GM18870 (cell line): ENCODE results near the gene SH3BP4.

Experiments
- ATAC-seq: cut with Tn5 transposase; IDR thresholded peaks from one replicate; pipeline ENCODE4 v1.9.1; 2021; ENCODE audit warnings: moderate library complexity; ENCODE audit not compliant: unreplicated experiment

The SH3BP4 gene

DNA sequence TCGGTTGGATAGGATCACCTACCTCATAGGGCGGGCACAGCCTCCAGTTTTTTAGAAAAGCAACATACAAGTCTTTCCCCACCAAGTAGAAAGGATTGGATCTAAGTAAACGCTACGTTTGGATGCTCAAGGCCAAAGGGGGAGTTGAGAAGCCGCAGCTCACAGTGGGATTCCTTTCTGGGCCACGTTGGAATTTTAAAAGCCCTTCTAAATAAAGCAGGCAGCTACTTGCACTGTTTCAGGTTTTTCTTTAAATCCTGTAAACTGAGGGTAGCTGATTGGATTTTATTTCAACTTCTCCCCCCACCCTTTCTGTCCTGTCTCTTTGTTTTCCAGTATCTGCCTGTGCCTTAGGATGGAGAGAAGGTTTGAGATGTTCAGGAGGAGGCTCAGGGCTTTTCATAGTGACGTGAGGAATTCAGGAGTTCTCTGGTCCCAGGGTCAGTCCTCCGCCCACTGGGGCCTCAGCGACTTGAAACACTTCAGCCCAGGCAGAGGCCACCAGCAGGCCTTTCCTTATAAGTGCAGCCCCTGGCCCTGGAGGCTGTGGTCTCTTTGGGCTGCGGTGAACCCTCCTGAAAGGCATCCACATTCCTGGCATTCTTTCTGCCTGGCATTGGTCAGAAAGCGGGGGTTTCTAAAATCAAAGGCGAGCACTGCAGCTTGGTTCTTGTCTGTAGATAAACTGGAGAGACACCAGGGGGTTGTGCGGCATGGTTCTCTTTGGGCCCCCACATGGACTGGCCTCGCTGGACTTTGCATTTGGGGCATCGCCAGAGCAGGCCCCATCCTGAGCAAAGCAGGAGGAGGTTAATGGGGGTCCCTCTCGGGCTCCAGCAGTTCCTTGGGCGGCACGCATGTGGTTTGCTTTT lies 44.5 kb downstream of the SH3BP4 start:
- ATAC-seq: no peak

DNA sequence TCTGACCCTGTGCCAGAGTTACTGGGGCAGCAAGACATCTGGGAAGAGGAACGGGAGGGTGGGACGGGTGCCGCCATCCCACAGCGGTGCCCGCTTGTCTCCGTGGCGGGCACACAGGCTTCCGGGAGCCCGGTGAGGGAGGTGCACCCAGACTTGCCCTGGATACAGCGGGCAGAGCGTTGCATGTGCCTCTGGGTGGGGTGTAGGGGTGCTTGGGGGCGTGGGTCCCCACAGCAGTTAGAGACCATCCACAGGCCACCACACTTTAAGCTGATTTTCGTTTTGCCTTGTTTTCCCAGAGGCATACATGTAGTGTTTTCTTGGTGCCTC lies 45.1 kb downstream of the SH3BP4 start:
- no peak for ATAC-seq

DNA sequence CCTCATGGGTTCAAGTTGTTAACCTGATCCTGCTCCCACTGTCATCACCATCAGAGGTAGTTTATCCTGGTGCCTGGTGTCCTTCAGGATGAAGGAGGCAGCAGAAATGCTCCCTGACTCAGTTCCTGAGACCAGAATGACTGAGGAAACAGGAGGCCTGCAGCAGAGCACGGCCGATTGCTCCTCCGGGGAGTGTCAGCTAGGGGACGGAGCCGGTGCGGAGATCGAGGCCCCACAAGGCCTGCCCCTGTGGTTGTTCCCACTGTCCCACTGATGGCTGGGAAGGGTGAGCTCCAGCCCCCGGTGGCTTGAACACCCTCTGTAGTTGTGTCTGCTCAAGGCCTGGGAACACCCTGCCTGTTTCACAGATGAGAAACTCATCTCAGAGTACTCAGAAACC lies 45.6 kb downstream of the SH3BP4 start:
- ATAC-seq: no peak

DNA sequence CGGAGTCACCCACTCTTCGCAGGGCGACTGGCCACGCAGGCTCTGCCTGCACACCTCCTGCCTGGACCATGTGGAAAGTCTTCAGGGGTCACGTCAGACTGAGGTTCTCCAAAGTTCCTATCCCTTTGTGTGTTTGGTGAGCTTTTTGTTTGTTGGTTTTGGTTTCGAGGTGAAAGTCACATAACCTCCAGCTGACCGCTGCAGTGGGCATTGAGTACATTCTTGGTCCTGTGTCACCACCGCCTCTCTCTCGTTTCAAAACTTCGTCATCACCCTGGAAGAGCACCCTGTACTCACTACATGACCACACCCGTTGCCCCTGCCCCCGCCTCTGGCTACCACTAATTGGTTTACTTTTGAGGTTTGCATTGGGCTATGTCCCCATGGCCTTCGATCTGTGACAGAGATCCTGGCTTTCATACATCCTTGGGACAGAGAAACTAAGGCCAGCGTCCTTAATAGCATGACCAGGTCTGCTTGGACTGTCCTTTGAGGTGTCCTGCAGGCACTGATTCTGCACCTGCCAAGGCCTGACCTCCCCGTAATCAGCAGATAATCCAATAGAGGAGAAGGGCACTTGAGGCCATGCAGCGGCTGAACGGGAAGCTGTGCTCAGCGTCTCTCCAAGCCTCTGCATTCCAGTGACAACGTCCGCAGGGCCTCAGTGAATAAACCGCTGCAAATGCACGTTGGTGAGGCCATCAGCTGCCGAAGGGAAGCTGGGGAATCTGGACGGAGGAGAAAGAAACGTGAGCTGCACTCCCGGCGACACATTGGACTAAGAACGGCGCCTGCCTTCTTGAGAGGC lies 46.8 kb downstream of the SH3BP4 start:
- ATAC-seq: no peak

DNA sequence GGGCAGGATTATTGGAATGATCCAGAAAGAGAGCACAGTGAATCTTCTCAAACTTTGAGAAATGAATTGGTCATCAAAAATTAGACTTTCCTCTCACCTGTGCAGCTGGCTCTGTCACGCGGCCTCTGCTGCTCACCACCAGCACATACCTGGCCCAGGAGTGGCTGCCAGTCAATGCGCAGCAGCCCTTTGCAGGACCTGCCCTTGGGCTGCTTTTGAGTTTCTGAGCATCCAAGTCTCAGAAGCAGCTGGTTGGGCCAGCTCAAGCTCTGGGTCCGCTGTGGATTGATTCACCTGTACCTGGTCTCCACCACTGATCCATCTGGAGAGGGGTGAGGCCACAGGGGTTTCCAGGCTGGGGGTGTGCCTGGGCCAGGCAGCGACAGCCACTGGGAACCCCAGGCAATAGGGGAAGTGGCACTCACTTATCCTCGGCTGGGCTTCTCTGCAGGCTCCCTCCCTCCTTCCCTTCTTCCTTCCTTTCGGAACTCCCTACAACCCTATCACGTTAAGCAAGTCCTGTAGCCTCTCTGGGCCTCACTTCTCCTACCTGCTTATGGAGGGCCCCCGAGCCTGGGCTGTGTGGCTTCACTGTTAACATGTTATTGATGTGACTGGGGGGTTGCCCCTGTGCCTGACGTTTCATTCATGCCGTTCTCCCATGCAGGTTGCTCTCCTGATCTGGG lies 48.1 kb downstream of the SH3BP4 start:
- ATAC-seq: no peak

DNA sequence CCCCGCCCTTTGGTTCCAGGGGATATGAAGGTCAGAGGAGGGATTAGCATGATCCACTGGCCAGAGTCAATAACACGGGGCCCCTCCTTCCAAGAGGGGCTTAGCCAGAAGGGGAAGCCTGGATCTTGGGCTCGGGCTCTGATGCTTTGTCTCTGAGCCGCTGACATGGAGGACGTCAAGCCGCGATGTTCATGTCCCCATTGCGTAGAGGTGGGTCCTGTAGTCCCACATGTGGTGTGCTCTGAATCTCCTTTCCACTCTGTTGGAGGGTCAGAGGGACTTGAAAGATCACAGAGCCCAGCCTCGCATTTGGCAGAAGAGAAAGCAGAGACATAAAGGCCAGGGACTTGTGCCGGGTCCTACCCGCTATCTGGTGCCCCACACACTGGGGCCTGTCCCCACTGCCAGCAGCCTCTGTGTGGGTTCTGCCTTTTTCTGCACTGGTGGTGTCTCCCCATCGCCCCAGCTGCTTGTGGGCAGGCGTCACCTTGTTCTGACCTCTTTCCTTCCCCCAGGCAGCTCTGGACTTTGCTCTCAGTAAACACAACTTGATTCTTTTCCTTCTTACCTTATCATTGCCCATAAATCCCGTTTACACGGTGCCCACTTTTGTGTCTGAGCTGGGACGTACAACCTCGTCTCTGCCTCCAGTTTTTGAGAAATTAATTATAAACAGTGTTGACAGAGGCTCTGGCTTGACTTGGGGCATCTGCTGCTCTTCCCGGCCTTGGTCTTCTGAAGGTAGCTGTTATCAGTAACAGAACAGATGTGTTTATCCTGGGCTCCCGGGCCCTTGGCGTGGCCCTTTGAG lies 48.8 kb downstream of the SH3BP4 start:
- no peak for ATAC-seq

DNA sequence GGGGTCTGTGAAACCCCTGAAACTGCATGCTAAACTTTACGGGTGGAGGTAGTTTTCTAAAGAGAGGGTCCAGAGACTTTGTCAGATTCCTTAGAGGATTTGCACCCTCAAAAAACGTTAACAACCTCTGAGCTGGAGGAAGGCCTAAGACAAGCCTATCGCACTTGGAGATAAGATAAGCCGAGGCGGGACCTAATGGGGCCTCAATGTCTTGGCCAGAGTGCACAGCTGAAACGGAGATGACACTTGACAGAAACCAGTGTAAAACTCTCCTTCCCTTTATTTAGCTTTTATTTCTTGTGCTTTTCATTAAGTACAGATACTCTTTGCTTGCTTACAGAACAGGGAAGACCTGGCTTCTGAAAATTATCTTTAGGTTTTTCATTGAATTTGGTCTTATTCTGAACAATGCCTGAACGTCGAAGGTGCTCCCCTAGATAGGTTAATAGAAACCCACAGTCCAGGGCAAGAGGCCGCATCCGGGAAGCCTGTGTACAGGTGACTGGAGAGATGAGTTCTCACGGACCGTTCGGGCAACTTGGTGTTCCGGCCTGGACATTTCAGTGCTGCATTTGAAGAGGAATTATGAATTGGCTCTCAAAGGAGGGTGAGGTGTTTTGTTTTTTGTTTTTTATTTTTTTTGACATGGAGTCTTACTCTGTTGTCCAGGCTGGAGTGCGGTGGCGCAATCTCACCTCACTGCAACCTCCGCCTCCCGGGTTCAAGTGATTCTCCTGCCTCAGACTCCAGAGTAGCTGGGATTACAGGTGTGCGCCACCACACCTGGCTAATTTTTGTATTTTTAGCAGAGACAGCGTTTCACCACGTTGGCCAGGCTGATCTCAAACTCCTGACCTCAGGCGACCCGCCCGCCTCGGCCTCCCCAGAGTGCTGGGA lies 49.7 kb downstream of the SH3BP4 start:
- no peak for ATAC-seq

DNA sequence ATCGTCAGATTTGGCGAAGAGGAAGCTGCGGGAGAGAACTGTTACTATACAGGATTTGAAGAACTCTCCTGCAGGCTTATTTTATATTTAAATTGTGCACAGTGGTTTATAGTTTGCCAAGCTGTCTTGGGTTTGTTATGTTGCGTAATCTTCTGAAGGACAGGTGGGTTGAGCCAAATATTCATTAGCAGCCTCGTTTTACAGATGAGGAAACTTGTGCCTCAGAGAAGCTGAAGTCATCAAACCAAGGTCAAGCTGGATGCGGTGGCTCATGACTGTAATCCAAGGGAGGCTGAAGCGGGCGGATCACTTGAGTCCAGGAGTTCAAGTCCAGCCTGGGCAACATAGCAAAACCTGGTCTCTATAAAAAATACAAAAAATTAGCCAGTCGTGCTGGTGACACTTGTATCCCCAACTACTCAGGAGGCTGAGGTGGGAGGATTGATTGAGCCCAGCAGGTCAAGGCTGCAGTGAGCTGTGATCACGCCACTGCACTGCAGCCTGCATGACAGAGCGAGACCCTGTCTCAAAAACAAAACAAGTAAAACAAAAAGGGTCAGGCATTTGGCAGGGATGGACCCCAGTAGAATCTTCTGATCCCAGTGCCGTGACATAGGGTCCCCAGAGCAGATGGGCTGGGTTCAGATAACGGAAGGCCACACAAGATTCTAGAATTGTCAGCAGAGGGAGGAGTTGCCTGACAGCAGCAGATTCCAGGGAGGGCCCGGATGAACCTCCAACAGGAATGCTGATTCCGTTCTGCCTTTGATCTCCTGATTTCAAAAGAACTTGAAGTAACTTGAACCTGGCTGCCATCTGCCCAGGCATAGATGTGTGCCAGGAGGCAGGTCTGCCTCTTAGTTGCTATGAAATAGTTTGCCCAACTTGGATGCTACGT lies 50.6 kb downstream of the SH3BP4 start:
- ATAC-seq: no peak

DNA sequence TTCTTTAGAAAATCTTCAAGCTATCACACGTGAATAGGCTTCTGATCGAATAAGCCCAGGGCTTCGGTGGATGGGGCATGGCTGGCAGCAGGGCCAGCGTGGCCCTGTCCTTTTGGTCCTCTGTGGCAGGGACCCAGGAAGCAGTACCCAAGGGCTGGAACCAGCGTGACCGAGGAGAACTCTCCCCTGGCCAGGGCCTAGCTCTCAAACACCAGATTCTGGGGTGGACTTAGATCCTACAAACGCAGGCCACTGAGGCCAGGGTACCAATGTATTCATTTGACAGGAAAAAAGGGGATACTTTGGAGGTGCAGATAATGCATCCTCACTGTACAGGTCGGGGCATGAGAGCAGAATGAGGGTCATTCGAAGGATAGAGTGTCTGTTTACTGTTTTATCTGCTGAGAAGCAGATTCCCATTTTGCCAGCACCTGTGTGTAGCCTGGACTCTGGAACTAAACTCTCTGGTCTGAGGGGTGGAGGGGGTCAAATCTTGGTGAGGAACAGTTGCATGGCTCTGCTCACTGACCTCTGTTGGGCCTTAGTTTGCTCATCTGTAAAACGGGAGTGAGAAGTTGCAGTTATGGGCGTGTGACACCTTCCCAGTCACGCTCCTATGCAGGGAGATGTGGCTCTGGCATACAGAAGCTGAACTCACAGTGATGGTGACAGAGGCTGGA lies 51.4 kb downstream of the SH3BP4 start:
- no peak for ATAC-seq

DNA sequence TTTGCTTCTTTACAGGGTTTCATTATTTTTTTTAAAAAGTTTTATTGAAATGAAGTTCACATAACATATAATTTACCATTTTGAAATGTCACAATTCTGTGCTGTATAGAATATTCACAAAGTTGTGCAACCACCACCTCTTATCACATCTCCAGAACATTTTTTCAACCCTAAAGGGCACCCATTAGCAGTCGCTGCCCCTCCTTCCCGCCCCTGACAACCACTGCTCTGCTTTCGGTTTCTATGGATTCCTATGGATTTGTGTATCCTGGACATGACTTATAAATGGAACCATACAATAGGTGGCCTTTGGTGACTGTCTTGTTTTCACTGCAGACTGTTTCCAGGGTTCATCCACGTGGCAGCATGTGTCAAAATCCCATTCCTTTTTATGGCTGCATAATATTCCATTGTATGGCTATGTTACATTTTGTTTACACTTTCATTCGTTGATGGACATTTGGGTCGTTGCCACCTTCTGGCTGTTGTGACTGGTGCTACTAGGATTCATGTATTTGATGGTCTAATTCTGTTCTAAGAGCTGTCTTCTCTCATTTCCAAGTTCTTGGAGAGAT lies 52.6 kb downstream of the SH3BP4 start:
- ATAC-seq: no peak

DNA sequence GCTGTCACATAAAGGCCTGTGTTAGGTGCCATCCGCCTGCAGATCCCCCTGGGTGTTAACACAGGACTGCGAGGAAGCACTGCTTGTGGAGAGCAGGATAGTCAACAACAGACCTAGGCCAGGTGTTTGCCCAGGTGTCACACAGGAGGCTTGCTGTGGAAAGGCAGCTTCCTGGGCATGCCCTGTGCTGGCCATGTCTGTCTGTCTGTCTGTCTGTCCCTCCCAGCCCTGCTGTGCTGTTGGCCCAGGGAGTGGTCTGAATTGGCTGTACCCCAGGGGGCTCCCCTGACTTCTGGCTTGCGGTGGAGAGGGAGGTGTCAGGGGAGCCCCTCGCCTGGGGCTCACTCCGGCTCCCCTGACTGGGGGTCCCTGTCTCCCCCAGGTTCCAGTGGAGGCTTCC lies 53.2 kb downstream of the SH3BP4 start:
- ATAC-seq: no peak

DNA sequence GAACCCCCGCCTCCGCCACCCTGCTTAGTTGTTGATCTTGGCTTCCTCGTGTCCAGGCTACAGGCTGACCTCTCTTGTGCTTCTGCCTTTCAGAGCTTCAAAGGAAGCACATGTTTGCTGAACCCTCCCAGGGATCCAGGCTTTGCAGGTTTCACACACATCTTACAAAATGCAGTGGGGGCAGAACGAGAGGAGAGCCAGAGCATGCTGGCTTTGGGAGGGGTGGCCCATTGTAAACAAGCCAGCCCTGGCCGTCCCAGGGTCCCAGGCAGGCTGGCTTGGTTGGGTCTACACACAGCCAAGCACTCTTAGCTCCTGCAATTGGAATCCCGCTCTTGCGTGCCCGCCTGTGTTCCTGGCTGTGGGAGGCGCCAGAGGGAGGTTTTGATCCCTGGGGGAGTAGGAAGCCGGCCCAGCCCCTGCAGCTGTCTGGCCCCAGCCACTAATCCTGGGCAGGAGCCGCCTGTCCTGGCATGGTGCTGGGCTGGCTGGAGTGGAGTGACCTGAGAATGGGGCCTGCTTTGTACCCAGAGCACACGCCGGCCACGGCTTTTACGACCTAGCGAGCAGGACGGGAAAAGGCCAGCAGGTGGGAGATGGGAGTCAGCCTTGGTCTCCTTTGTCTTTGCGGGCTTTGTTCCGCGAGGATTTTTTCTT lies 53.9 kb downstream of the SH3BP4 start:
- ATAC-seq: no peak

DNA sequence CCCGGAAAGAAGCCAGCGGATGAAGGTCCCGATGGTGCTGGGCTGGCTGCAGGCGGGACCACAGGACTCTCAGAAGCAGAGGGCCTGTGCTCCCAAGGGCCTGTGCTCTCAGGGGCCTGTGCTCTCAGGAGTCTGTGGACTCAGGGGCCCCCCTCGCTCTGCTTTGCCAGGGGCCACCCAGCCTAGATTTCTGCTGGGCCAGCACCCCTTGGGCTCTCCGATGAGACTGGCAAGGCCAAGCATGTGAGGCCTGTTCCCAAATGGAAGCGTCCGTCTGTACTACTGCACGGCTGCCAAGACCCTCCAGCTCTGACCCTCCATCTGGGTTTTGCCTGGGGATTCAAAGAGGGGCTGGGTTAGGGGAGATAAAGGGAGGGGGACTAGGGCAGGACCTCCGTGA lies 54.6 kb downstream of the SH3BP4 start:
- no peak for ATAC-seq

DNA sequence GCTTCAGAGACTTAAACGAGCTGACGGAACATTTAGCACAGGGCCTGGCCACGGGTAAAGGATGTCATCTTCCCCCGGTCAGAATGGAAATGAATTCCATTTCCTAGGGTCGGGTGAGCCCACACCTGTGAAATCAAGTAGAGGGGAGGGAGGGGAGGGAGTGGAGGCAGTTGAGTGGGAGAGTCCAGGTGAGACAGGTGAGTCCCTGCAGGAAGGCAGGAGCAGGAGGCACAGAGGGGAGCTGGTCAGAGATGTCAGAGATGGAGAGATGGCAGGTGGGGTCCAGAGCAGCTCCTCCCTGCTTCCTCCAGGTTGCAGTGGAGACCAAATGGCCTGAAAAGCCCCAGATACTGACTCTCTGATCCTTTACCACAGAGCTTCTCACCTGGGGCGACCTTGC lies 55.2 kb downstream of the SH3BP4 start:
- ATAC-seq: no peak

DNA sequence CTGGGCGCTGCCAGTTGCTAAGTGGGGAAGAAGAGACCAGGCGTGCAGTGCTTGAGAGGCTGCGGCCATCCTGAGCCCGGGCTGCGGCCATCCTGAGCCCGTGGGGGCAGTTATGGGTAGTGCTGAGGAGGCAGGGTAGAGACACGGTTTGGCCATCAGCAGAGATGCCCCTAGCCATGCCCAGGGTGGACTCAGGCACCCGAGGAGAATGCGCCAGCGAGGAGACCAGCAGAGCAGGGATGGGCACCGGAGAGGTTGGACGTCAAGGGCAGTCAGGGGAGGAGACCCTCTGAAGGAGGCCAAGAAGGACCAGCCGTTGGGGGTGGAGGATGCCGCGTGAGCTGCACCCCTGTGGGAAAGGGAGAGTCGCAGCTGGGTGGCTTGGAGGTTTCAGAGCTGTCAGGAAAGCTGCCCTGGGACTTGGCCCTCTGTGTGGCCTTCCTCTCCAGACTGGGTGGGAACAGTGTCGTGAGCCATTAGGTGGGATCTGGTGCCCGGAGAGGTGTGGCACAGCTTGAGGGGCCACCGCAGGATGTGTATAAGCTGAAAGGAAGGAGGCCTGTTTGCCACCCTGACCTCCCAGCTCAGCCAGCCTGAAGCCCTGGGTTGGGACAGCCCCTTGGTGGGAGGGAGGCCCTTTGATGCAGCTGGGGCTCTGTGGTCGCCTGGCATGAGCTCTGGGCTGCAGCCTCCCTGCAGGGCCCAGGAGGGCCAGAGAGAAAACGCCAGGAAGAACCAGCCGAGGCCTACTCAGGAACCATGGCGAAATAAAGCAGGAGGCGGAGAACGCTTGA lies 56.0 kb downstream of the SH3BP4 start:
- no peak for ATAC-seq

DNA sequence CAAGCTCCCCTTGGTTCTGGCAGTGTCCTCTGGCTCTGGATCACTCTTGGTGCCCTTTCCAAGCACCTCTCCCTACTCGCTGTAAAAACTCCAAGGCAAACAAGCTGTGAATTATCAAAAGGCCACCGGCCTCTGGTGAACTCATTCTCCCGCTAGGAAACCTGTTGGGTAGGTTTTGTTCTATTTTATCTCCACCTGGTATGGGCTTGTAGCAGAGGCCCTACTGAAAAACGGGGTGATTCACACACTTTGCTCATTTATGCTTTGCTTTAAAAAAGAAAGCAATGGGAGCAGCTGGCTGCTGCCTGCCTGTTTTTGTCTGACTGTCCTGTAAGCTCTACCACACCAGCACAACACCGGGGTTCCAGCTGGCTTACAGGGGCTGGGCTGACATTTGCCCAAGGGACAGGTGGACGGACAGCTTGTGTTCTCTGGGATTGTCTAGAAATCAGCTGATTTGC lies 56.8 kb downstream of the SH3BP4 start:
- ATAC-seq: no peak

DNA sequence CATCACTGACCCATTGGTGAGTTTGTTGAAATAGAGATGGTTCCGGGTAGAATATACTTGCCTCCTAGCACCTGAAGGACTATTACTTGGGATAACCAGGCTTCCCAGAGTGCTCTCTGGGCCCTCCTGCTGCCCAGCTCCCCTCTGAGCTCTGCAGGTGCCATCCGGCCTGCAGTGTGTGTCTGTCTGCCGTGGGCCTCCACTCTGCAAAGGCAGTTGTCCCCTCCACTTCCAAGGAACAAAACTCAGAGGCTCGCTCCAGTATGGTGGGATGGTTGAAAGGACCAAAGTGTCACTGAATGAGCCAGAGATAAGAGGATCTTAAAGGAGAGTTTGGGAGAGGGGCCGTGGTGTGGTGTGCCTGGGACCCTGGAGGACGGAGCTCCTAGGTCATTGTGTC lies 57.3 kb downstream of the SH3BP4 start:
- no peak for ATAC-seq
